Uterus (tissue), 2 donors: ENCODE measurements around the gene TMEM51.

Experiments
- CTCF ChIP-seq, 4 experiments: fragments of 200-600 bp in 2 of 4; fragments of 450-650 bp in 2 of 4; sonication (generic) in 2 of 4; IDR thresholded peaks; one replicate each; pipeline ENCODE4 v1.5.1; 2016 to 2019; ENCODE audit warnings: antibody characterized with exemption in 4 of 4, mild to moderate bottlenecking in 2 of 4, moderate library complexity in 1 of 4
- POLR2A ChIP-seq, 2 donors: fragments of 450-650 bp; IDR thresholded peaks; one replicate each; pipeline ENCODE4 v1.6.1; 2016; ENCODE audit warnings: antibody characterized with exemption in 2 of 2, mild to moderate bottlenecking in 1 of 2, moderate library complexity in 1 of 2

- TF ChIP-seq CTCF (IDR thresholded peaks at IDR 0.05) = no peak
- TF ChIP-seq POLR2A (IDR thresholded peaks at IDR 0.05) = no peak
These were observed 38.7 kb upstream of the TMEM51 start for GRCh38 chr1:15114884-15115283.
